ENCODE data around the gene CDKL4. TPM values are rescaled to one million over a fixed set of nuclear protein-coding genes. Genes with fewer than 3 reads are reported as not detected.
"Not testable (repeated sequence)": the region's sequence is repeated elsewhere in the genome, so short reads cannot be mapped to it uniquely, and the experiment has no call there.

CDKL4 gene
- total RNA-seq, 2 experiments from 2014 or later: 0.75 TPM; not detected in 1

DNA sequence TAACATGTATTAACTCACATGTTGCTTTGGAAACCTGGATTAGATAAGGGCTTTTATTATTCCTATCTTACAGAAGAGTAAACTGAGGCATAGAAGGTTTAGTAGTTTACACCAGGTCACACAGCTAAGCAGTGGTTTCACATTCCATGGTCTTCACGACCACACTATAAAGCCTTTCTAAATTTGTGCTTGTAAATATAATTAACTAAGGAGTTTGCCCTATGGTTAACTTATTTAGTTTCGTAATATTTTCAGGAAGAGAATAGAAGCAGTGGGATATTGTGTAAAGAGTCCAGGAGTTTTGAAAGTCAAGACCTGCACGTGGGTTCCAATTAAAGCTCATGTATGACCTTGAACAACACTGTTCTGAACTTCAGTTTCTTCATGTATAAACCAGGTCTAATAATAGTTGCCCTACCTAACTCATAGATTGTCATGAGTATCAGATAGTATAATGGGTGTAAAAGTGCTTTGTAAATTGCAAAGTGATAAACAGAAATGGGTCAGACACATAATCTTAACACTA lies 103.4 kb downstream of the CDKL4 start:
- H3K36me3 ChIP-seq (ENCODE audit: insufficient read depth, low read length): no peaks in the 10 kb centered on the region
- H3K27ac Mint-ChIP-seq: no peak overlapping the region
- TF ChIP-seq, protein P1, sequence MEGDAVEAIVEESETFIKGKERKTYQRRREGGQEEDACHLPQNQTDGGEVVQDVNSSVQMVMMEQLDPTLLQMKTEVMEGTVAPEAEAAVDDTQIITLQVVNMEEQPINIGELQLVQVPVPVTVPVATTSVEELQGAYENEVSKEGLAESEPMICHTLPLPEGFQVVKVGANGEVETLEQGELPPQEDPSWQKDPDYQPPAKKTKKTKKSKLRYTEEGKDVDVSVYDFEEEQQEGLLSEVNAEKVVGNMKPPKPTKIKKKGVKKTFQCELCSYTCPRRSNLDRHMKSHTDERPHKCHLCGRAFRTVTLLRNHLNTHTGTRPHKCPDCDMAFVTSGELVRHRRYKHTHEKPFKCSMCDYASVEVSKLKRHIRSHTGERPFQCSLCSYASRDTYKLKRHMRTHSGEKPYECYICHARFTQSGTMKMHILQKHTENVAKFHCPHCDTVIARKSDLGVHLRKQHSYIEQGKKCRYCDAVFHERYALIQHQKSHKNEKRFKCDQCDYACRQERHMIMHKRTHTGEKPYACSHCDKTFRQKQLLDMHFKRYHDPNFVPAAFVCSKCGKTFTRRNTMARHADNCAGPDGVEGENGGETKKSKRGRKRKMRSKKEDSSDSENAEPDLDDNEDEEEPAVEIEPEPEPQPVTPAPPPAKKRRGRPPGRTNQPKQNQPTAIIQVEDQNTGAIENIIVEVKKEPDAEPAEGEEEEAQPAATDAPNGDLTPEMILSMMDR (IDR thresholded peaks at IDR 0.05): no peak
- DNase-seq (no peak), ATAC-seq (ENCODE audit: poor library complexity) (no peak)
- no peak overlapping the region for H3K27ac ChIP-seq (ENCODE audit: low read depth in 1 of 2, low read length in 2 of 2)
- no peaks in the 10 kb centered on the region for H3K9me3 ChIP-seq (ENCODE audit: control insufficient read depth in 1 of 2, insufficient read depth in 1 of 2, low read length in 2 of 2)
- H3K4me1 ChIP-seq (ENCODE audit: insufficient read depth, low read length): peaks cover 41% of the 10 kb centered on the region
- ChIA-PET CTCF (interaction anchor here (1.5 kb wide), 1 partner anchor 16 kb away, joined by 5 read pairs; no protein-coding TSS in a partner anchor), POLR2A (interaction anchor here (0.8 to 1.0 kb wide), 2 partner anchors 12 to 19 kb away, joined by 3 to 4 read pairs; partner anchors contain the start of gene SOS1)
- no peaks in the 10 kb centered on the region for H3K36me3 Mint-ChIP-seq (ENCODE audit: low read depth)
- peaks cover 50% of the 10 kb centered on the region for H3K4me1 Mint-ChIP-seq (ENCODE audit: low read depth)
- no peaks in the 10 kb centered on the region for H3K27me3 Mint-ChIP-seq
- H3K4me3 ChIP-seq (ENCODE audit: low read length): no peak overlapping the region
- no peaks in the 10 kb centered on the region for H3K27me3 ChIP-seq (ENCODE audit: control insufficient read depth in 1 of 2, insufficient read depth in 2 of 2, low read length in 2 of 2)
- no peaks in the 10 kb centered on the region for H3K9me3 Mint-ChIP-seq
- intact Hi-C loops (cut with DNase I, micrococcal nuclease): no loop called here
- no peak overlapping the region for H3K4me3 Mint-ChIP-seq

GRCh38 chr2:39139511-39140237 lies 104.1 kb downstream of the CDKL4 start:
- Mint-ChIP-seq H3K4me1 (ENCODE audit: low read depth) (peaks cover 50% of the 10 kb centered on the region), H3K27ac (no peak overlapping the region), H3K27me3 (no peaks in the 10 kb centered on the region), H3K36me3 (ENCODE audit: low read depth) (no peaks in the 10 kb centered on the region), H3K9me3 (no peaks in the 10 kb centered on the region), H3K4me3 (no peak overlapping the region)
- Histone ChIP-seq H3K4me3 (ENCODE audit: low read length) (no peak overlapping the region), H3K9me3 (ENCODE audit: control insufficient read depth in 1 of 2, insufficient read depth in 1 of 2, low read length in 2 of 2) (no peaks in the 10 kb centered on the region), H3K27me3 (ENCODE audit: control insufficient read depth in 1 of 2, insufficient read depth in 2 of 2, low read length in 2 of 2) (no peaks in the 10 kb centered on the region), H3K27ac (ENCODE audit: low read depth in 1 of 2, low read length in 2 of 2) (no peak overlapping the region), H3K4me1 (ENCODE audit: insufficient read depth, low read length) (peaks cover 43% of the 10 kb centered on the region), H3K36me3 (ENCODE audit: insufficient read depth, low read length) (no peaks in the 10 kb centered on the region)
- TF ChIP-seq, protein P1 (IDR thresholded peaks at IDR 0.05): no peak
- POLR2A ChIA-PET: interaction anchor here (0.8 to 1.0 kb wide), 2 partner anchors 12 to 19 kb away, joined by 3 to 4 read pairs; partner anchors contain the start of gene SOS1
- ATAC-seq (ENCODE audit: poor library complexity): no peak
- intact Hi-C loops (cut with DNase I, micrococcal nuclease): no loop called here
- DNase-seq: no peak
- CTCF ChIA-PET: interaction anchor here (1.5 kb wide), 1 partner anchor 15 kb away, joined by 5 read pairs; no protein-coding TSS in a partner anchor

DNA sequence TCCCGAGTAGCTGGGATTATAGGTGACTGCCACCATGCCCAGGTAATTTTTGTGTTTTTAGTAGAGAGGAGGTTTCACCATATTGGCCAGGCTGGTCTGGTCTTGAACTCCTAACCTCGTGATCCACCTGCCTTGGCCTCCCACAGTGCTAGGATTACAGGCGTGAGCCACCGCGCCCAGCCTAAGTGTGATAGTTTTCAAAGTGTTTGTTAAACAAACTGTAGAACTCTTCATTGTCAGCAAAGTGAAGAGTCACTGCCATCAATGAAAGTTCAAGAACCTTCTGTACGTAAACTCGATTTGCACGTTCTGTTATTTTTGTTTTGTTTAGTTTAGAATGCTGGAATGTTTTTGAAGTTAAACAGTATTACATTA lies 104.9 kb downstream of the CDKL4 start:
- ChIA-PET POLR2A (no interaction called here), CTCF (interaction anchor here (1.5 kb wide), 1 partner anchor 14 kb away, joined by 5 read pairs; no protein-coding TSS in a partner anchor)
- intact Hi-C loops (cut with DNase I, micrococcal nuclease): no loop called here
- no peaks in the 10 kb centered on the region for H3K27me3 ChIP-seq (ENCODE audit: control insufficient read depth in 1 of 2, insufficient read depth in 2 of 2, low read length in 2 of 2)
- H3K27ac Mint-ChIP-seq: no peak overlapping the region
- no peaks in the 10 kb centered on the region for H3K36me3 ChIP-seq (ENCODE audit: insufficient read depth, low read length)
- no peaks in the 10 kb centered on the region for H3K9me3 Mint-ChIP-seq
- no peak for DNase-seq
- no peak overlapping the region for H3K27ac ChIP-seq (ENCODE audit: low read depth in 1 of 2, low read length in 2 of 2)
- H3K4me1 Mint-ChIP-seq (ENCODE audit: low read depth): peaks cover 50% of the 10 kb centered on the region
- H3K4me3 Mint-ChIP-seq: no peak overlapping the region
- TF ChIP-seq, protein P1 (IDR thresholded peaks at IDR 0.05): no peak
- H3K9me3 ChIP-seq (ENCODE audit: control insufficient read depth in 1 of 2, insufficient read depth in 1 of 2, low read length in 2 of 2): no peaks in the 10 kb centered on the region
- no peak overlapping the region for H3K4me3 ChIP-seq (ENCODE audit: low read length)
- no peak for ATAC-seq (ENCODE audit: poor library complexity)
- no peaks in the 10 kb centered on the region for H3K36me3 Mint-ChIP-seq (ENCODE audit: low read depth)
- H3K27me3 Mint-ChIP-seq: no peaks in the 10 kb centered on the region
- peaks cover 43% of the 10 kb centered on the region for H3K4me1 ChIP-seq (ENCODE audit: insufficient read depth, low read length)

- ATAC-seq (ENCODE audit: poor library complexity); H3K9me3 ChIP-seq (ENCODE audit: control insufficient read depth in 1 of 2, insufficient read depth in 1 of 2, low read length in 2 of 2); DNase-seq; H3K36me3 Mint-ChIP-seq (ENCODE audit: low read depth); H3K27ac ChIP-seq (ENCODE audit: low read depth in 1 of 2, low read length in 2 of 2); H3K36me3 ChIP-seq (ENCODE audit: insufficient read depth, low read length); intact Hi-C loops (cut with DNase I, micrococcal nuclease); H3K27me3 Mint-ChIP-seq; H3K27ac Mint-ChIP-seq; H3K4me3 ChIP-seq (ENCODE audit: low read length); H3K4me3 Mint-ChIP-seq; H3K27me3 ChIP-seq (ENCODE audit: control insufficient read depth in 1 of 2, insufficient read depth in 2 of 2, low read length in 2 of 2); H3K9me3 Mint-ChIP-seq: not testable (repeated sequence)
- POLR2A ChIA-PET: interaction anchor here (0.7 to 1.4 kb wide), 2 partner anchors 14 to 91 kb away, joined by 3 to 7 read pairs; no protein-coding TSS in a partner anchor
- CTCF ChIA-PET: interaction anchor here (1.2 kb wide), 1 partner anchor 14 kb away, joined by 3 read pairs; no protein-coding TSS in a partner anchor
- peaks cover 43% of the 10 kb centered on the region for H3K4me1 ChIP-seq (ENCODE audit: insufficient read depth, low read length)
- H3K4me1 Mint-ChIP-seq (ENCODE audit: low read depth): peaks cover 53% of the 10 kb centered on the region
Observed at GRCh38 chr2:39138187-39138836, 105.5 kb downstream of the CDKL4 start.
